Suprapubic skin (tissue), 4 donors: Measurements from ENCODE around the gene PRAMEF33. TPM values are rescaled to one million over a fixed set of nuclear protein-coding genes. Genes with fewer than 3 reads are reported as not detected.
"Not testable (repeated sequence)": the region's sequence is repeated elsewhere in the genome, so short reads cannot be mapped to it uniquely, and the experiment has no call there.

Source experiments
- DNase-seq, 2 donors: peaks; one replicate each; pipeline ENCODE4 v3.0.0-alpha.2; 2019; ENCODE audit warnings: low spot score in 2 of 2
- H3K27ac ChIP-seq: fragments of 200-600 bp; sonication (generic); one replicate; pipeline ENCODE4 v1.5.1; 2019
- H3K27me3 ChIP-seq: fragments of 200-600 bp; sonication (generic); one replicate; pipeline ENCODE4 v1.5.1; 2019
- H3K36me3 ChIP-seq: fragments of 200-600 bp; sonication (generic); one replicate; pipeline ENCODE4 v1.5.1; 2019
- H3K4me1 ChIP-seq: fragments of 200-600 bp; sonication (generic); one replicate; pipeline ENCODE4 v1.5.1; 2019
- H3K4me3 ChIP-seq: fragments of 200-600 bp; sonication (generic); one replicate; pipeline ENCODE4 v1.5.1; 2019; ENCODE audit warnings: mild to moderate bottlenecking
- H3K9me3 ChIP-seq: fragments of 200-600 bp; sonication (generic); one replicate; pipeline ENCODE4 v1.5.1; 2019
- CTCF ChIP-seq, 2 donors: fragments of 200-600 bp in 1 of 2; fragments of 450-650 bp in 1 of 2; sonication (generic) in 1 of 2; IDR thresholded peaks; one replicate each; pipeline ENCODE4 v1.5.1; 2016 to 2019; ENCODE audit warnings: antibody characterized with exemption in 2 of 2, mild to moderate bottlenecking in 1 of 2, moderate library complexity in 1 of 2
- WGBS: methylation state at CpG from one replicate; pipeline ENCODE4 v1.1.5; 2018; 5-methylcytosine and 5-hydroxymethylcytosine counted together
- total RNA-seq, 4 donors: library from RNA; depleted of rRNA; stranded (reverse); fragments of >200 nt; gene quantifications; one replicate each; pipeline ENCODE4 v1.1.0, GENCODE V29; 2016

Gene PRAMEF33
- total RNA-seq, 4 donors from 2014 or later, result not detected

DNA sequence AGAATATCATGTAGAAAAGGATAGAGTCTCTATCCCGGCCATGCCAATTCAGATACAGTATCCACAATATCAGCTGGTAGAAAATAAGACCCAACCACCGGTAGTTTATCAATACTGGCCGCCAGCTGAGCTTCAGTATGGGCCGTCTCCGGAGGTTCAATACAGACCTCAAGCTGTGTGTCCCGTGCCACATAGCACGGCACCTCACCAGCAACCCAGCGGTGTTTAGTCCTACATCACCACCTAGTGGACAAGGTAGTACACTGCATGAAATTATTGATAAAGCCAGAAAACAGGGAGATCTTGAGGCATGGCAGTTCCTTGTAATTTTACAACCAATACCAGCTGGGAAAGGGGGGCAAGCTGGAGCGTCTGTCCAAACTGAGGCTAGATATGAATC lies 51.1 kb downstream of the PRAMEF33 start:
- H3K36me3 ChIP-seq, H3K27ac ChIP-seq, DNase-seq, H3K27me3 ChIP-seq, H3K4me3 ChIP-seq, H3K4me1 ChIP-seq, H3K9me3 ChIP-seq: not testable (repeated sequence)
- WGBS, result no CpG with 5 or more reads among the region's 9 CpGs

DNA sequence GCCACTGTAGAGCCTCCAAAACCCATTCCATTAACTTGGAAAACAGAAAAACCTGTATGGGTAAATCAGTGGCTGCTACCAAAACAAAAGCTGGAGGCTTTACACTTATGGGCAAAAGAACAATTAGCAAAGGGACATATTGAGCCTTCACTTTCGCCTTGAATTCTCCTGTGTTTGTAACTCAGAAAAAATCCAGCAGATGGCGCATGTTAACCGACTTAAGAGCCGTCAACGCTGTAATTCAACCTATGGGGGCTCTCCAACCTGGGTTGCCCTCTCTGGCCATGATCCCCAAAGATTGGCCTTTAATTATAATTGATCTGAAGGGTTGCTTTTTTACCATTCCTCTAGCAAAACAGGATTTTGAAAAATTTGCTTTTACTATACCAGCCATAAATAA lies 53.4 kb downstream of the PRAMEF33 start:
- not testable (repeated sequence) for H3K36me3 ChIP-seq, H3K4me3 ChIP-seq, H3K4me1 ChIP-seq, DNase-seq, H3K27ac ChIP-seq, H3K9me3 ChIP-seq, H3K27me3 ChIP-seq
- WGBS, result 3% methylated on average over 5 of the region's 5 CpGs
- TF ChIP-seq CTCF (IDR thresholded peaks at IDR 0.05), result peak; percentile 37 to 39

Other genes with a start within 250 kb of the PRAMEF33 start
- not detected for gene PRAMEF27, start 247.0 kb upstream of the PRAMEF33 start, total RNA-seq
- gene HNRNPCL3, start 242.8 kb upstream of the PRAMEF33 start, total RNA-seq, result not detected
- gene PRAMEF25, start 232.8 kb upstream of the PRAMEF33 start, total RNA-seq, result not detected
- gene HNRNPCL2, start 186.7 kb upstream of the PRAMEF33 start, total RNA-seq, result not detected
- not detected for gene PRAMEF26, start 147.5 kb upstream of the PRAMEF33 start, total RNA-seq
- gene HNRNPCL4, start 137.9 kb upstream of the PRAMEF33 start, total RNA-seq, result not detected
- gene PRAMEF9, start 131.7 kb upstream of the PRAMEF33 start, total RNA-seq, result not detected
- not detected for gene PRAMEF13, start 102.1 kb upstream of the PRAMEF33 start, total RNA-seq
- gene PRAMEF18, start 77.4 kb upstream of the PRAMEF33 start, total RNA-seq, result not detected
- not detected for gene PRAMEF5, start 49.3 kb upstream of the PRAMEF33 start, total RNA-seq
- gene PRAMEF8, start 18.4 kb upstream of the PRAMEF33 start, total RNA-seq, result not detected
- gene PRAMEF15, start 12.0 kb downstream of the PRAMEF33 start, total RNA-seq, result not detected
- not detected for gene PRAMEF14, start 43.6 kb downstream of the PRAMEF33 start, total RNA-seq
- gene PRAMEF19, start 68.4 kb downstream of the PRAMEF33 start, total RNA-seq, result not detected
- gene PRAMEF17, start 86.1 kb downstream of the PRAMEF33 start, total RNA-seq, result not detected
- gene PRAMEF20, start 106.9 kb downstream of the PRAMEF33 start, total RNA-seq, result not detected
- 1 to 10 TPM in 3 of 4 donors, under 1 TPM in 1; 0.45 to 6.3 (median 3.1) TPM for gene LRRC38, start 210.5 kb downstream of the PRAMEF33 start, total RNA-seq